HepG2 (cell line): ENCODE results near the gene ALDH3A1. TPM values are rescaled to one million over a fixed set of nuclear protein-coding genes. Genes with fewer than 3 reads are reported as not detected.

Experiments used
- ATAC-seq: fragments of 200-7000 bp; cut with Tn5 transposase; 3 replicates; pipeline ENCODE4 v1.9.1; 2020; ENCODE audit warnings: mild to moderate bottlenecking, moderate library complexity
- BruUV-seq: library from RNA; stranded (reverse); fragments of 400-500 nt; replicated peaks from 2 replicates; lab custom pipeline; 2021; lab: Mats Ljungman, UMichigan
- CTCF ChIA-PET: fragments of 300-600 bp; formaldehyde crosslinking; extraction: SDS; loops from one replicate; lab custom pipeline; 2021; ENCODE audit warnings: low total read pairs, inconsistent platforms, low intra/inter-chr PET ratio; lab: Yijun Ruan, JAX
- POLR2A ChIA-PET: fragments of 350-600 bp; sonication (Branson Sonifier 250); formaldehyde crosslinking; loops from one replicate; lab custom pipeline; 2020; ENCODE audit warnings: antibody characterized with exemption, inconsistent platforms; lab: Yijun Ruan, JAX
- DNase-seq: peaks from one replicate; pipeline ENCODE4 v3.0.0-alpha.2; 2015; ENCODE audit warnings: low spot score
- FAIRE-seq: peaks from 3 replicates; lab custom pipeline; 2011; peaks lifted over from hg19 to GRCh38; lab: Jason Lieb, UNC
- H2AFZ ChIP-seq: one replicate; pipeline ENCODE4 v1.6.1; 2011; ENCODE audit warnings: low read length, inconsistent platforms
- H3K27ac ChIP-seq: fragments of 300-600 bp; 3 replicates; pipeline ENCODE4 v1.8.0; 2011; ENCODE audit warnings: mixed run types, mild to moderate bottlenecking, mixed read lengths, low read length, inconsistent platforms; ENCODE audit not compliant: insufficient read depth; ENCODE audit errors: extremely low read length
- H3K27me3 ChIP-seq, 2 experiments: fragments of 200-600 bp in 1 of 2; 2 replicates in 1 of 2; 3 replicates in 1 of 2; pipeline versions ENCODE4 v1.6.0 to v1.8.0; 2011; ENCODE audit warnings: low read length in 2 of 2, mild to moderate bottlenecking in 2 of 2, moderate library complexity in 2 of 2, inconsistent platforms in 1 of 2; ENCODE audit not compliant: insufficient read depth in 2 of 2, control insufficient read depth in 1 of 2
- H3K36me3 ChIP-seq, 2 experiments: fragments of 200-600 bp in 1 of 2; replicated peaks in 1 of 2; 2 replicates in 1 of 2; 3 replicates in 1 of 2; pipeline versions ENCODE4 v1.5.1 to v1.8.0; 2011; ENCODE audit warnings: low read length in 2 of 2, inconsistent platforms in 1 of 2; ENCODE audit not compliant: insufficient read depth in 2 of 2, control insufficient read depth in 1 of 2
- H3K4me1 ChIP-seq: 2 replicates; pipeline ENCODE4 v1.5.1; 2012; ENCODE audit warnings: low read length, inconsistent platforms; ENCODE audit not compliant: insufficient read depth
- H3K4me2 ChIP-seq: 2 replicates; pipeline ENCODE4 v1.6.0; 2011; ENCODE audit warnings: low read depth, low read length, inconsistent platforms
- H3K4me3 ChIP-seq, 3 experiments: fragments of 200-600 bp in 1 of 3; sonication (generic), shearing (Covaris generic) in 1 of 3; replicated peaks in 1 of 3; 2 replicates each; pipeline ENCODE4 v1.5.1; 2011 to 2016; ENCODE audit warnings: low read length in 3 of 3, inconsistent platforms in 2 of 3, low read depth in 2 of 3, mild to moderate bottlenecking in 2 of 3, control low read depth in 1 of 3, mixed read lengths in 1 of 3; ENCODE audit not compliant: insufficient read depth in 1 of 3
- H3K79me2 ChIP-seq: one replicate; pipeline ENCODE4 v1.6.1; 2011; ENCODE audit warnings: low read length, inconsistent platforms; ENCODE audit not compliant: insufficient read depth
- H3K9ac ChIP-seq: 2 replicates; pipeline ENCODE4 v1.6.0; 2011; ENCODE audit warnings: mild to moderate bottlenecking, low read depth, low read length, inconsistent platforms; ENCODE audit not compliant: insufficient read depth
- H3K9me3 ChIP-seq: 2 replicates; pipeline ENCODE4 v1.5.1; 2012; ENCODE audit warnings: mild to moderate bottlenecking, low read length
- H4K20me1 ChIP-seq: 2 replicates; pipeline ENCODE4 v1.6.0; 2011; ENCODE audit warnings: inconsistent platforms, mild to moderate bottlenecking, low read length, moderate library complexity; ENCODE audit not compliant: insufficient read depth
- BORCS8-MEF2B ChIP-seq: sonication (generic); formaldehyde crosslinking; IDR thresholded peaks from 2 replicates; pipeline ENCODE4 v1.8.0; 2022; ENCODE audit warnings: mild to moderate bottlenecking, missing genetic modification reagents
- CTCF ChIP-seq: sonication (generic); formaldehyde crosslinking; IDR thresholded peaks from 2 replicates; pipeline ENCODE4 v1.5.0; 2020; ENCODE audit warnings: mild to moderate bottlenecking, missing genetic modification reagents, moderate library complexity
- FOXA3 ChIP-seq: IDR thresholded peaks from 2 replicates; pipeline ENCODE4 v1.6.1; 2016; ENCODE audit warnings: missing genetic modification reagents, missing compliant biosample characterization
- FOXO4 ChIP-seq: sonication (generic); formaldehyde crosslinking; conservative IDR thresholded peaks from 2 replicates; pipeline ENCODE4 v1.8.1; 2023; ENCODE audit warnings: missing genetic modification reagents
- LCORL ChIP-seq, 2 experiments: fragments of 450-650 bp in 1 of 2; sonication (generic) in 1 of 2; formaldehyde crosslinking in 1 of 2; IDR thresholded peaks; 2 replicates each; pipeline versions ENCODE4 v1.5.0 to v1.6.1; 2017 to 2020; ENCODE audit warnings: antibody characterized with exemption in 1 of 2, missing genetic modification reagents in 1 of 2
- MAFF ChIP-seq: IDR thresholded peaks from 2 replicates; pipeline ENCODE4 v1.6.1; 2011; ENCODE audit warnings: low read depth, low read length, improper control_type of control experiment
- MAX ChIP-seq: IDR thresholded peaks from 2 replicates; pipeline ENCODE4 v1.6.1; 2012; ENCODE audit warnings: inconsistent platforms
- PITX1 ChIP-seq: sonication (generic); formaldehyde crosslinking; IDR thresholded peaks from 2 replicates; pipeline ENCODE4 v1.5.1; 2020; ENCODE audit warnings: mild to moderate bottlenecking, missing genetic modification reagents
- RAD21 ChIP-seq: fragments of 450-650 bp; formaldehyde crosslinking; IDR thresholded peaks from 2 replicates; pipeline ENCODE4 v1.5.0; 2020; ENCODE audit warnings: mild to moderate bottlenecking
- SMC3 ChIP-seq: IDR thresholded peaks from 2 replicates; pipeline ENCODE4 v1.6.1; 2011; ENCODE audit warnings: low read length, improper control_type of control experiment
- SRSF9 ChIP-seq: fragments of 200-400 bp; formaldehyde crosslinking; IDR thresholded peaks from 2 replicates; pipeline ENCODE4 v1.6.1; 2018; ENCODE audit warnings: borderline replicate concordance, mild to moderate bottlenecking, low read depth, low read length; ENCODE audit not compliant: insufficient read depth, poor library complexity, severe bottlenecking
- STAG1 ChIP-seq: sonication (generic); formaldehyde crosslinking; IDR thresholded peaks from 2 replicates; pipeline ENCODE4 v1.4.0; 2020; ENCODE audit warnings: missing genetic modification reagents
- TBX2 ChIP-seq: sonication (generic); formaldehyde crosslinking; IDR thresholded peaks from 2 replicates; pipeline ENCODE4 v1.5.0; 2020; ENCODE audit warnings: missing genetic modification reagents, mild to moderate bottlenecking, borderline replicate concordance
- ZMYM2 ChIP-seq: sonication (generic); formaldehyde crosslinking; IDR thresholded peaks from 2 replicates; pipeline ENCODE4 v1.8.0; 2022; ENCODE audit warnings: mild to moderate bottlenecking, missing genetic modification reagents
- ZNF263 ChIP-seq: sonication (generic); formaldehyde crosslinking; IDR thresholded peaks from 2 replicates; pipeline ENCODE4 v1.4.0; 2020; ENCODE audit warnings: missing genetic modification reagents
- WGBS: methylation state at CpG from one replicate; pipeline ENCODE4 v1.1.6; 2017; ENCODE audit warnings: low lambda C conversion rate; 5-methylcytosine and 5-hydroxymethylcytosine counted together
- in situ Hi-C: cut with HindIII; loops from 2 replicates; pipeline ENCODE4 v1.10.0; 2017; ENCODE audit warnings: low pct_unique_long_range_greater_than_20kb; ENCODE audit not compliant: extremely low pct_ligation_motif_present
- intact Hi-C: fragments of 100-400 bp; cut with micrococcal nuclease; formaldehyde crosslinking; loops from one replicate; pipeline ENCODE4 v1.10.0; 2022; ENCODE audit not compliant: unreplicated experiment
- polyA plus RNA-seq, 8 experiments: library from polyadenylated mRNA; depleted of rRNA in 3 of 8; stranded (reverse) in 7 of 8; unstranded in 1 of 8; fragments of >200 nt; fragmentation: Illumina TruSeq in 4 of 8; extraction: Trizol in 4 of 8; gene quantifications; 2 replicates each; pipeline versions ENCODE4 v1.2.1 to v1.2.3, GENCODE V29; 2011 to 2016; ENCODE audit warnings: low read depth in 4 of 8, missing spikeins in 1 of 8, mixed read lengths in 1 of 8; ENCODE audit not compliant: insufficient read depth in 1 of 8
- total RNA-seq, 5 experiments: library from RNA; depleted of rRNA; stranded (reverse); fragments of >200 nt; fragmentation: Illumina TruSeq; extraction: Trizol; gene quantifications; 2 replicates each; pipeline ENCODE4 v1.2.3, GENCODE V29; 2016; ENCODE audit warnings: low read depth in 1 of 5

Gene ALDH3A1
- total and polyA plus RNA-seq, 2 of the 13 experiments (the other 11 are each of a cell fraction or from before 2014, with no cell fraction given): 0.07 to 0.62 TPM

- H3K79me2 ChIP-seq: no peaks in the 10 kb centered on the region
- no peak overlapping the region for H2AFZ ChIP-seq
- H3K9me3 ChIP-seq: no peaks in the 10 kb centered on the region
- POLR2A ChIA-PET: interaction anchor here (1.0 to 2.6 kb wide), 10 partner anchors 9 to 187 kb away, joined by 3 to 17 read pairs (median 4); partner anchors contain the start of genes ALDH3A2 and SLC47A1
- no peak overlapping the region for H3K27ac ChIP-seq
- peaks cover 0 to 4% of the 10 kb centered on the region in 2 experiments; a peak in 2 of 5 replicates for H3K27me3 ChIP-seq
- no TSS peak for BruUV-seq
- H4K20me1 ChIP-seq: no peaks in the 10 kb centered on the region
- DNase-seq (peak; percentile 38), ATAC-seq (peak; percentile 60), FAIRE-seq (peak; percentile 28)
- H3K4me2 ChIP-seq: peak overlapping the region; percentile 49
- intact Hi-C loops (loop anchor here (1.0 to 5.0 kb wide), 3 partner anchors 44 to 204 kb away; no protein-coding TSS in a partner anchor), in situ Hi-C loops (loop anchor here (25.0 kb wide), 1 partner anchor 206 kb away; no protein-coding TSS in a partner anchor)
- 26% methylated on average over 13 of the region's 18 CpGs for WGBS
- peaks cover 71% of the 10 kb centered on the region for H3K4me1 ChIP-seq
- no peak overlapping the region; a peak in 1 of 6 replicates for H3K4me3 ChIP-seq
- CTCF ChIA-PET: interaction anchor here (1.3 kb wide), 1 partner anchor 205 kb away, joined by 4 read pairs; no protein-coding TSS in a partner anchor
- H3K36me3 ChIP-seq: no peaks in the 10 kb centered on the region
- H3K9ac ChIP-seq: no peak overlapping the region
- TF ChIP-seq ZMYM2 (CRISPR knock-in tag) (0 out of 2 replicates have a peak, but pooled peaks have one; percentile 30), CTCF (peak; percentile 84), FOXO4 (CRISPR knock-in tag) (no peak), SMC3 (peak; percentile 39; the same call in 1 of the 2 replicates), STAG1 (peak; percentile 91), TBX2 (peak; percentile 50; the same call in 1 of the 2 replicates), PITX1 (0 out of 2 replicates have a peak, but pooled peaks have one; percentile 20), SRSF9 (no peak), MAFF (peak; percentile 33; the same call in 1 of the 2 replicates), RAD21 (peak; percentile 85), MAX (peak; percentile 48; the same call in 1 of the 2 replicates), LCORL (IDR thresholded peaks at IDR 0.05) (no peak), LCORL (CRISPR knock-in tag; IDR thresholded peaks at IDR 0.05) (no peak), BORCS8-MEF2B (0 out of 2 replicates have a peak, but pooled peaks have one; percentile 27), FOXA3 (CRISPR knock-in tag) (no peak), ZNF263 (CRISPR knock-in tag) (0 out of 2 replicates have a peak, but pooled peaks have one; percentile 28)
Measured at GRCh38 chr17:19718613-19719354, 29.3 kb downstream of the ALDH3A1 start.
